SH-SY5Y (cell line): ENCODE results near the gene DNAH10.

Experiments used
- GATA2 ChIP-seq: IDR thresholded peaks from 2 replicates; pipeline ENCODE4 v1.6.1; 2011; ENCODE audit warnings: mild to moderate bottlenecking, low read depth, low read length
- GATA3 ChIP-seq: IDR thresholded peaks from 2 replicates; pipeline ENCODE4 v1.6.1; 2011; ENCODE audit warnings: low read depth, mild to moderate bottlenecking, low read length, moderate library complexity

DNA sequence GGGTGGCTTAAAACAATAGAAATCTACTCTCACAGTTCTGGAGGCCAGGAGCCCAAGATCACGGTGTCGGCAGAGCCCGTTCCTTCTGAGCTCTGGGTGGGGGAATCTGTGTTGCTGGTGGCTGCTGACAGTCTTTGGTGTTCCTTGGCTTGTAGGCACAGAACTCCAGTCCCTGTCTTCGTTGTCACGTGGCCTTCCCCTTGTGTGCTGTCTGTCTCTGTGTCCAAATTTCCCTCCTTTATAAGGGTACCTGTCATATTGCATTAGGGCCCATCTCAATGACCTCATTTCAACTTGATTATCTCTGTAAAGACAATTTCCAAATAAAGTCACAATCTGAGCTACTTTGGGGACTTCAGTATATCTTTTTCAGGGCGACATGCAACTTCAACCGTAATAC lies 128.9 kb downstream of the DNAH10 start:
- no peak for TF ChIP-seq GATA2
- TF ChIP-seq GATA3 = no peak
